ENCODE results near the gene CSF2RB. TPM values are rescaled to one million over a fixed set of nuclear protein-coding genes. Genes with fewer than 3 reads are reported as not detected.

CSF2RB gene
- total and polyA plus RNA-seq, 12 donors = 0.81 to 20.8 (median 1.7) TPM

DNA sequence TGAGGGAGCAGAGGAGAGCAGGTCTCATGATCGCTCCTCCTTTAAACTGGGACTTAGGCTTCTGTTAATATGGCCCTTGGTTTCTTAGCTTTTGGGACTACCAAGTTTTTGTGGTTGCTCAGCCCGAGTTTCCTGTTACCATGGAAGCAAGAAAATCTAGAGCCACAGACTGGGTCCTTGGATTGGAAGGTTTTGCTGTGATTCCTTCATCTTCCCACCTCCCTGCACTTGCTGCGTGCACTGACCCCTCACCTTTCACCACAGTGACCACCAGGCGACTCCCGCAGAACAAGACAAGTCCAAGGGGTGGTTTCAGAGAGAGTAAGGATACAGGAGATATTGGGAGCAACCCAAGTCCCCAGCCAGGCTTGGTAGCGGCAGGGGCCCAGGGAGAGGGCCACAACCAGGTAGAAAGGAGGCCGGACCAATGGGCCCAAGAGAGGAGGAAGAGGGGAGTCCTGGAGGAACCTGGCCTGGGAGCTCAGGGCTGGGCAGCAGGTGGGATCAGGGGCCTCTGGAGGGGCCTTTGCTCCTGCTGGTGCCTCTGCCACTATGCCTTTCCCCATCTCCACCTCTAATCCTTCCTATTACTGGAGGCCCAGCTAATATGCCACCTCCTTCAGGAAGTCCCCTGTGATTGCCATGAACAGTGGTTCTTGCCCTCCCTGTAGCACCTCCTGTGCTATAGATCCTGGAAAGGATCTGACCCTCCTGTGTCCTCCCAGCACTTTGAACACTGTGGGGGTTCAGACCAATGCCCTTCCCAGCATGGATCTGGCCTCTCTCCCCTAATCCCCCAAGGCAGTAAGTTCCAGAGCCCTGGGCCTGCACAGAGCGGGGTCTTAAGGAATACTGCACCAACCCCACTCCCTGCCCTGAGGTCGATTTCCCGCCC lies 21.2 kb downstream of the CSF2RB start:
- ATAC-seq (no peak), DNase-seq (no peak)
- peaks cover 0 to 7% (median 0%) of the 10 kb centered on the region in 7 donors for H3K27me3 ChIP-seq
- 88 to 93% methylated on average over 10 of the region's 10 CpGs for whole genome bisulfite sequencing, 2 donors
- H3K36me3 ChIP-seq = peaks cover 0 to 81% (median 0%) of the 10 kb centered on the region in 9 donors
- TF ChIP-seq, protein P1, sequence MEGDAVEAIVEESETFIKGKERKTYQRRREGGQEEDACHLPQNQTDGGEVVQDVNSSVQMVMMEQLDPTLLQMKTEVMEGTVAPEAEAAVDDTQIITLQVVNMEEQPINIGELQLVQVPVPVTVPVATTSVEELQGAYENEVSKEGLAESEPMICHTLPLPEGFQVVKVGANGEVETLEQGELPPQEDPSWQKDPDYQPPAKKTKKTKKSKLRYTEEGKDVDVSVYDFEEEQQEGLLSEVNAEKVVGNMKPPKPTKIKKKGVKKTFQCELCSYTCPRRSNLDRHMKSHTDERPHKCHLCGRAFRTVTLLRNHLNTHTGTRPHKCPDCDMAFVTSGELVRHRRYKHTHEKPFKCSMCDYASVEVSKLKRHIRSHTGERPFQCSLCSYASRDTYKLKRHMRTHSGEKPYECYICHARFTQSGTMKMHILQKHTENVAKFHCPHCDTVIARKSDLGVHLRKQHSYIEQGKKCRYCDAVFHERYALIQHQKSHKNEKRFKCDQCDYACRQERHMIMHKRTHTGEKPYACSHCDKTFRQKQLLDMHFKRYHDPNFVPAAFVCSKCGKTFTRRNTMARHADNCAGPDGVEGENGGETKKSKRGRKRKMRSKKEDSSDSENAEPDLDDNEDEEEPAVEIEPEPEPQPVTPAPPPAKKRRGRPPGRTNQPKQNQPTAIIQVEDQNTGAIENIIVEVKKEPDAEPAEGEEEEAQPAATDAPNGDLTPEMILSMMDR (IDR thresholded peaks at IDR 0.05) = no peak
- H3K9me3 ChIP-seq = no peaks in the 10 kb centered on the region
- H3K27ac ChIP-seq = no peak overlapping the region
- H3K4me3 ChIP-seq = no peak overlapping the region
- peaks cover 0 to 13% (median 0%) of the 10 kb centered on the region in 9 donors for H3K4me1 ChIP-seq
- intact Hi-C loops (cut with DNase I) = no loop called here

DNA sequence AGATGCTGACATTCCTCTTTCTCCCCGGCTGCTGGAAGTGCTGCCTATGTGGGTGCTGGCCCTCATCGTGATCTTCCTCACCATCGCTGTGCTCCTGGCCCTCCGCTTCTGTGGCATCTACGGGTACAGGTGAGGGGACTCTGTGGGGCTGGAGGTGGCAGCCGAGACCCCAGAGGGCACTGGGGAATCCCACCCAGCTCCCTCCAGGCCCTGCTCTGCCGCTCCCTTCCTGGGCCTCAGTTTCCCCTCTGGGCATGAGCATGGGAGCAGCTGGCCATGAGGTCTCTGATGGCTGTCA lies 21.8 kb downstream of the CSF2RB start:
- ATAC-seq = no peak
- intact Hi-C loops (cut with DNase I) = no loop called here
- Histone ChIP-seq H3K27ac (no peak overlapping the region), H3K36me3 (peaks cover 0 to 75% (median 0%) of the 10 kb centered on the region in 9 donors), H3K4me3 (no peak overlapping the region), H3K9me3 (no peaks in the 10 kb centered on the region), H3K27me3 (peaks cover 0 to 6% (median 0%) of the 10 kb centered on the region in 7 donors), H3K4me1 (peaks cover 0 to 13% (median 0%) of the 10 kb centered on the region in 9 donors)
- 91 to 94% methylated on average over 7 of the region's 7 CpGs for WGBS, 2 donors
- TF ChIP-seq, protein P1 (IDR thresholded peaks at IDR 0.05) = no peak
- DNase-seq = no peak

DNA sequence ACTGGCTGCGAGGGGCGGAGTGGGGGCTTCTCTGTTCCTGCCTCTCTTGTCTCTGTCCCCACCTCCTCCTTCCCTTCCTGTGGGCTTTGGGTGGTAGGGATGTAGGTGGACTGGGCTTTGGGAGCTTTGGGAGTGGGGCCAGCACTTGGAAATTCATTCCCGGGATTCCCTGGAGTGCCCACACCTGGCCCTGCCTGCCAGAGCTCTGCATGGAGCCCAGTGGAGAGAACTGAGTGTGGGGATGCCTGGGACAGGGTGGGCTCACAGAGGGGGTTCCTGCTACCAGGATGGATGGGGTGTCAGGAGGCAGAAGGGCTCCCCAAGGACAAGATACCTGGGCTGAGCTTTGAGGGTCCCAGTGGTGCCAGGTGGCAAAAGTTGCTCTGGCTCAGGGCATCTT lies 22.3 kb downstream of the CSF2RB start:
- intact Hi-C loops (cut with DNase I) = no loop called here
- TF ChIP-seq, protein P1 (IDR thresholded peaks at IDR 0.05) = no peak
- peaks cover 0 to 13% (median 0%) of the 10 kb centered on the region in 9 donors for H3K4me1 ChIP-seq
- WGBS, 2 donors = 90 to 92% methylated on average over 3 of the region's 3 CpGs
- H3K36me3 ChIP-seq = peaks cover 0 to 70% (median 0%) of the 10 kb centered on the region in 9 donors
- ATAC-seq = no peak
- peaks cover 0 to 6% (median 0%) of the 10 kb centered on the region in 7 donors for H3K27me3 ChIP-seq
- H3K9me3 ChIP-seq = no peaks in the 10 kb centered on the region
- H3K4me3 ChIP-seq = no peak overlapping the region
- peak overlapping the region in 1 of 10 donors; percentile 20 for H3K27ac ChIP-seq
- no peak for DNase-seq

DNA sequence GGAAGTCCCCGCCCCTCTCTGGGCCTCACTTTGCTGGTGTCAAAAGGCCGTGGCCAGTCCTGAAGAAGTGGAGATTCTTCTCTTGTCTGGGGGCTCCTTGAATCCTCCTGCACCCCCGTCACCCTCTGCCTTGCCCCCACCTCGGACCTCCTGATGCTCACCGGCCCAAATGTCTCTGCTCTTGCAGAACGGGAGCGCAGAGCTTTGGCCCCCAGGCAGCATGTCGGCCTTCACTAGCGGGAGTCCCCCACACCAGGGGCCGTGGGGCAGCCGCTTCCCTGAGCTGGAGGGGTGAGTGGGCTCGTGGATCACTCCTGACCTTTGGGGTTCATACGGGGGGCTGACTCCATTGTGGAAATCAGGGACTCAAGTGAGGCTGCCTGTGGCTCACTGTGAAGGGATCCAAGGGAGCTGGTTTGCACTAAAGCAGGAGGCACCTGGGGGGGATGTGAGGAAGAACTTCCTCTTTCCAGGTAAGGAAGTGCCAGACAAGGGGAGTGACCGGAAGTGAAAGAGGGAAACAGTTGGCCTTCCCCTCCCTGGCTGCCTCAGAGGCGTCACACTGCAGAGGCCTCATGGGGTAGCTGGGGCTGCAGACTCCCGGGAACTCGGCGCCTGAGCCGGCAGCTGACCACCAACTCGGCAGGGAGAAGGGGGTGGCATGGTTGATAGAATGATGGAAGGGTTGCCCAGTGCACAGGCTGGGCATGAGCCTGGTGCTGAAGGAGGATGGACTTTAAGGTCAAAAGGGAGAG lies 23.1 kb downstream of the CSF2RB start:
- H3K4me1 ChIP-seq = peaks cover 0 to 13% (median 0%) of the 10 kb centered on the region in 9 donors
- no peak overlapping the region for H3K4me3 ChIP-seq
- H3K27me3 ChIP-seq = peaks cover 0 to 12% (median 0%) of the 10 kb centered on the region in 7 donors
- WGBS, 2 donors = 81 to 83% methylated on average over 20 of the region's 20 CpGs
- TF ChIP-seq, protein P1 (IDR thresholded peaks at IDR 0.05) = no peak
- ATAC-seq (peak in 3 of 8 donors; percentile 20 to 52 (median 33)), DNase-seq (no peak)
- H3K27ac ChIP-seq = peak overlapping the region in 1 of 10 donors; percentile 72
- peaks cover 0 to 62% (median 0%) of the 10 kb centered on the region in 9 donors for H3K36me3 ChIP-seq
- intact Hi-C loops (cut with DNase I) = no loop called here
- H3K9me3 ChIP-seq = no peaks in the 10 kb centered on the region
